Effector memory CD4-positive, alpha-beta T cell (primary cell): Measurements from ENCODE around the gene DUSP2.

Experiments
- DNase-seq, 3 donors: peaks; one replicate each; pipeline ENCODE4 v3.0.0-alpha.2; 2020
- H3K27ac ChIP-seq: 2 replicates; pipeline ENCODE4 v1.7.0; 2013; ENCODE audit warnings: mild to moderate bottlenecking, low read length, moderate library complexity; ENCODE audit not compliant: insufficient read depth, poor library complexity, severe bottlenecking
- H3K27me3 ChIP-seq: replicated peaks from 2 replicates; pipeline ENCODE4 v1.7.0; 2013; ENCODE audit warnings: mild to moderate bottlenecking, low read length; ENCODE audit not compliant: insufficient read depth, control insufficient read depth, poor library complexity, severe bottlenecking
- H3K36me3 ChIP-seq: 2 replicates; pipeline ENCODE4 v1.7.0; 2013; ENCODE audit warnings: mild to moderate bottlenecking, low read length, moderate library complexity; ENCODE audit not compliant: control insufficient read depth, insufficient read depth
- H3K4me1 ChIP-seq: 2 replicates; pipeline ENCODE4 v1.7.0; 2013; ENCODE audit warnings: low read length, mild to moderate bottlenecking; ENCODE audit not compliant: control insufficient read depth, insufficient read depth, poor library complexity, severe bottlenecking
- H3K4me3 ChIP-seq: 2 replicates; pipeline ENCODE4 v1.7.0; 2013; ENCODE audit warnings: low read length, low read depth, mild to moderate bottlenecking; ENCODE audit not compliant: insufficient read depth, poor library complexity, severe bottlenecking
- H3K9me3 ChIP-seq: 2 replicates; pipeline ENCODE4 v1.7.0; 2013; ENCODE audit warnings: mild to moderate bottlenecking, low read length, moderate library complexity; ENCODE audit not compliant: control insufficient read depth

Gene DUSP2

DNA sequence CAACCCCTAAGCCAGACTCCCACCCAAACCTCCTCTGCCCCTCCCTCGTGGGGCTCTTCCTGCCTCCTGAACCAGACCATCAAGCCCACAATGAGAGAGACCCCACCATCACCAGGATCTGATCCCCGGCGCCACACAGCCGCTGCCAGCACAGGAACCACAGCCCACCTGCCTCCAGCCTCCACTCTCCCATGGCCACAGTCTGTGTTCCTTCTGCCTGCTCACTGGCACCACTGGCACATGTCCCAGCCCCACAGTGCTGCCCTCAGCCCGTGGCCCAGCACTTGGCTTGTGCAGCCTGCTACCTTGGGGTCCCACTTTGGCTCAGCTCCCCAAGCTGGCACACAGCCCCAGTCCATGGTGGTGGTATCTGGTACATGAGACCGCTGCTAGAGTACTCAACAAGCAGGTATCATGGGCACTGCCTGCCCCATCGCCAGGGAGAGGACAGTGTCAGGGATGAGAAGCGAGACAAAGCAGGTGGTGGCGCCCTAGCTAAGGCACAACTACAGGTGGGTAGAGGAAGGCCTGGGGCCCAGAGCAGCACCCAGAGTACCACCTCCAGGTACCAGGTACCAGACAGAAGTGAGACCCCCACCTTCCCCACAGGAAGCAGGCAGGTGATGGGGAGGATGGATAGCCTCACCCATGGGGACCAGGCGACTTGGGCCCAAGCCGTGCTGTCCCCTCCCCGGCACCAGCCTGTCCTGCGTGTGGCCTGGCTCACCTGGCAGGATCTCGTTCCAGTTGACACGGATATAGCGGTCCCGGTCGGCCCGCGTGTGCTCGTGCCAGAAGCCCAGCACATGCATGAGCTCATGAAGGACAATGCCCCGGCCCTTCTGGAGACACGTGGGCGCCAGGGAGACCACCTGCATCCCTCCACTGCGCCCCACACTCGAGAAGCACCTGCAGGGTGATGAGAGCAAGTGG lies 13.2 kb downstream of the DUSP2 start:
- no peak for DNase-seq
- Histone ChIP-seq H3K36me3 (no peaks in the 10 kb centered on the region), H3K27ac (no peak overlapping the region), H3K9me3 (no peaks in the 10 kb centered on the region), H3K27me3 (no peaks in the 10 kb centered on the region), H3K4me3 (no peak overlapping the region), H3K4me1 (no peaks in the 10 kb centered on the region)

DNA sequence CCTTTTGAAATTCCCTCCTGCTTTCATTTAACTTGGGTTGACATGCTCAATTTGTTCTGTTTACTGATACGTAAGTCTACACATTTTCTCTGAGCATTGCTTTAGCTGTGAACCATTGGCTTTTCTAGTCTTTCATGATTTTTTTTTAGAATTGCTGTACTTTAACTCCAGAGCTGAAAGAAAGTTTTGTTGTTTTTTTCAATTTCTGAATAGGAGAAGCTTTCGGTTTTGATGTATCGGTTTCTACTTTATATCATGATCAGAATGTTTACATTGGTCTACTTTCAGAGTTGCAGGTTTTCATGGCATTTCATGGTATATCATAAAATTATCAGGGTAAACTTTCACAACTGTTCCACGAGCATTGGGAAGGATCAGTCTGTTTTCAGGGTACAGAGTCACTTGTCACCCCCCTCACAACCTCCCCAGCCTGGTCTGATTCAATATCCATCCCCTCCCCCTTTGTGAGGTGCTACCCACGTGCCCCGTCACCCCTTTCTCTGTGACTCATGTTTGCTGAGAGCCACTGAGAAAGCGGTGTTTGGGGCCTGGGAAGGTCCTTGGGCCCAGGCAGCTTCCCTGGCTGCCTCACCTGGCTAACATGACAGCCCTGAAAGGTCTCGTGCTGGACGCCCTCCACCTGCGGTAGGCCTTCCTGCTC lies 14.0 kb downstream of the DUSP2 start:
- Histone ChIP-seq H3K4me3 (no peak overlapping the region), H3K27ac (no peak overlapping the region), H3K9me3 (no peaks in the 10 kb centered on the region), H3K4me1 (no peaks in the 10 kb centered on the region), H3K27me3 (no peaks in the 10 kb centered on the region), H3K36me3 (no peaks in the 10 kb centered on the region)
- no peak for DNase-seq

DNA sequence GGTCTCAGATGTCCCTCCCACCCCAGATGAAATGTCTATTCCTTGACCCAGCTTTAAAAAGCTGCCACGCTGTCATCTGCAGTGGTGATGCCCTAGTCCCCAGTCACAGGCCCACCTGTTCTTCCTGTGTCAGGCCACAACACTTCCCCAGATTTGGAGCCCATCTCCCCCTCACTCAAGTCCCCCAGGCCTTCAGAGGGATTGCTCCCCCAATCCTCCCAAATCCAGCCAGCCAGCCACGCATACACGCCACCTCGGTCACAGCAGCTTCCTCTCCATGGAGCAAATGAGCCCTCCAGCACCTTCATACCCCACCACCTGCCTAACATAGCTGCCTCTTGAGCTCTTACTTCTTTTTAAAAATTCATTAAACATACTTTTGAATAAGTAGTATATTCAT lies 14.8 kb downstream of the DUSP2 start:
- Histone ChIP-seq H3K9me3 (no peaks in the 10 kb centered on the region), H3K4me1 (no peaks in the 10 kb centered on the region), H3K27me3 (no peaks in the 10 kb centered on the region), H3K36me3 (no peaks in the 10 kb centered on the region), H3K4me3 (no peak overlapping the region), H3K27ac (no peak overlapping the region)
- DNase-seq: no peak

DNA sequence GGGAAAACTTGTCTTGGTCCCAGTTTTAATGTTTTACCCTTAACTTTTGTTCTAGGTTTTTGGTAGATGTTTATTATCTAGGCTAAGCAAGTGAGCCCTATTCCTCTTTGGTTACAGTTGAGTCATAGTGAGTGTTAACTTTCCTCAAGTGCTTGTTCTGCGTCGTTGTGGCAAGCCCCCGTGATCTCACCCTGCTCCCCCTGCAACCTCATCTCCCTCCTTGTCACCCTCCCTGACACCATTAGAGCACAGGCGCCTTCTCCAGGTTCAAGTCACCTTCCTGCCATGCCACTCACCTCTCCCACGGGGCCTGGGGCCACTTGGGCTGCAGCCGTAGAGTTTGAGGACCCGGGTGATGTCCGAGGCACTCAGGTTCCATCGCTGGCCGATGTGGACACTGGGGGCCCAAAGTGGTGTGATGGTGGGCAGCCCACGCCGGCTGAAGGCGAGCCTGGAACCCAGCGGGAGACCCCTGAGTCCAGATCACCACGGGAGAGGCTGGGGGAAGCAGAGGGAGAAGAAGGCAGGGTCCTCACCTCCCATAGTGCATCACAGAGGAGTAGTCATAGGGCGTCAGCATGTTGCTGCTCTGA lies 15.6 kb downstream of the DUSP2 start:
- H3K27ac ChIP-seq: no peak overlapping the region
- DNase-seq: no peak
- H3K4me1 ChIP-seq: no peaks in the 10 kb centered on the region
- H3K27me3 ChIP-seq: no peaks in the 10 kb centered on the region
- no peak overlapping the region for H3K4me3 ChIP-seq
- no peaks in the 10 kb centered on the region for H3K36me3 ChIP-seq
- no peaks in the 10 kb centered on the region for H3K9me3 ChIP-seq

DNA sequence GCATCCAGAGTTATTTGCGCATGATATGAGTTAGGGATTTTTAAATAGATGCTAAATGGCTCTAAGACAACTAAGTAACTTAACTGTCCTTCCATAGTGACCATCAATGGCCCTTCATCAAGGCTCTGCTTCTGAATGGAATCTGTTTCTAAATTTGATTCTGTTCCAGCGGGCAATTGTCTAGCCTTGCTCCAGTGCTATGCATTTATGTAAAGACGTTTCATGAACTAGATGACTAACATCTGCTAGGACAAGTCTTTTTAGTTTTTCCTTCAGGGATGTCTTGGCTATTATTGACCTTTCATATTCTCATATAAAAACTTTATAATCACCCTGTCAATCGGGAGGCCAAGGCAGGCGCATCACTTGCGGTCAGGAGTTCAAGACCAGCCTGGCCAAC lies 16.8 kb downstream of the DUSP2 start:
- Histone ChIP-seq H3K4me3 (no peak overlapping the region), H3K27me3 (no peaks in the 10 kb centered on the region), H3K27ac (no peak overlapping the region), H3K9me3 (no peaks in the 10 kb centered on the region), H3K4me1 (no peaks in the 10 kb centered on the region), H3K36me3 (no peaks in the 10 kb centered on the region)
- DNase-seq: no peak

DNA sequence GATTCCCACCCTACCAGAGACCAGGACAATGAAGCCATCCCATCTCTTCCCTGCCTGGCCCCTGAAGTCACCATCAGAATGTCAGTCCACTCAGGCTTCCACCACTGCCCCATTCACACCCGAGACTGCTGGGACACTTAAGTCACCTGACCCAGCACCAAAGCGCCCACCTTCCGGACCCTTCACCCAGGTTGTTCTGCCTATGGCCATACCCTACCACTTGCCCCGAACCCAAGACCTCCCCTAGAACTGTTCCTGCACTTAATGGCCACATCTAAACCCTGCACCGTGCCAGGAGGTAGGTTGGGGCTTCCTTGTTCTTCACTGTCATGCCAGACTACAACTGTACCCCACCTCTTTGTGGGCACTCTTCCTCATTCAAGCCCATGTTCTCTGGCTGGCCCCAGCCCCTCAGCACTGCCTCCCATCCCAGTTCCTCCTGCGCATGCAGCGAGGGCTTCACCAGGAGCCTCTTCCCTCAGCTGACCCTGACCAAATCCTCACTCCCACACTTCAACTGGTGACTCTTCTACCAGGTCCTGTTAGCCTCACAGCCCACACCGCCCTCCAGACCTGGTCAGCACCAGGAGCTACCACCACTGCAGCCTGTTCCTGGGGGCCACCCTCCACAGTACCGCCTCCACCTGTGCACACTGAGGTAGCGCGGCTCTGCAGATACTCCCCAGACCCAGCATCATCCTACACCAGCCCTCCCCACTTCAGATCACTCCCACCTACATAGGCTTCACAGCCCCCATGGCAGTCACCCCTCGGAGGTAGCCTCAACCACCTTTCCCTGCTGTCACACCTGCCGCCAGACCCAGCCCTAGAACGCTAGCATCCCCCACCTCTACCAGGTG lies 20.6 kb downstream of the DUSP2 start:
- H3K36me3 ChIP-seq: no peaks in the 10 kb centered on the region
- H3K4me1 ChIP-seq: no peaks in the 10 kb centered on the region
- H3K4me3 ChIP-seq: no peak overlapping the region
- no peak overlapping the region for H3K27ac ChIP-seq
- no peak for DNase-seq
- H3K27me3 ChIP-seq: peaks cover 7% of the 10 kb centered on the region
- no peaks in the 10 kb centered on the region for H3K9me3 ChIP-seq

DNA sequence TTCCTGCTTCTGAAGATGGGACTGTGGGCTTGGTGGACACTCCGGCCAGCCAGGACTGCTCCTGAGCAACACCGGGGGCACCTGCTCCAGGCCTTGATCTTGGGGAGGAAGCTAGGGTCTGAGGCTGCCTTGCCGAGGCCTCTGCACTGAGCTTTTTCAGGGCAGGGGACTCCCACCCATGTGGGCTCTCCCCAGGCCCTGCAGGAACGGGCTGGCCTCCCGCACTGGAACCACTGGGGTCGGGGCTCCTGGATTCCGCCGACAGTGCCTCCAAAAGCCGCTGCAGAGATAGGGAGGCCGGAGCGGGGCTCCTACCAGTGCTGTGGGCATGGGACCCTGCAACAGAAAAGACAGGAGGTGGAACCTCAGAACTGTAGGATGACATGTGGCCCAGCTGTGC lies 21.3 kb downstream of the DUSP2 start:
- DNase-seq: no peak
- Histone ChIP-seq H3K27me3 (peaks cover 7% of the 10 kb centered on the region), H3K9me3 (no peaks in the 10 kb centered on the region), H3K4me1 (no peaks in the 10 kb centered on the region), H3K27ac (no peak overlapping the region), H3K36me3 (no peaks in the 10 kb centered on the region), H3K4me3 (no peak overlapping the region)

DNA sequence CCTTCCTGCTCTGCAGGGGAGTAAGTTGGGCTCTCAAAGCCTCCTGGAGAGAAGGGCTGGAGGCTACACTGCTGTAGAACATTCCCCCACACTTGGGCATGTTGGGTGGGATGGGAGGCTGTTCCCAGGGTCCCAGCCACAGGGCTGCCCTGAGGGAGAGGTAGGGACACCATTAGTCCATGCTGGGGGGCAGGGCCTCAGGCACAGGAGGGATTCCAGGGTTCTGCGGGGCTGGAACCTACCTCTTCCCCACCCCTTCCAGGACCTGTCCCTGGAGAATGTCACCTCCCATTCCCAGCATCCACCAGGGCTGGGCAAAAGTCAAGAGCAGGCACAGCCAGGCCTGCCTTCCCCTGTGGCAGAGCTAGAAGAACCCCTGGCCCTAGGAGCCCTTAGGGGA lies 21.9 kb downstream of the DUSP2 start:
- Histone ChIP-seq H3K27ac (no peak overlapping the region), H3K4me1 (no peaks in the 10 kb centered on the region), H3K4me3 (no peak overlapping the region), H3K27me3 (peaks cover 7% of the 10 kb centered on the region), H3K9me3 (no peaks in the 10 kb centered on the region), H3K36me3 (no peaks in the 10 kb centered on the region)
- no peak for DNase-seq

DNA sequence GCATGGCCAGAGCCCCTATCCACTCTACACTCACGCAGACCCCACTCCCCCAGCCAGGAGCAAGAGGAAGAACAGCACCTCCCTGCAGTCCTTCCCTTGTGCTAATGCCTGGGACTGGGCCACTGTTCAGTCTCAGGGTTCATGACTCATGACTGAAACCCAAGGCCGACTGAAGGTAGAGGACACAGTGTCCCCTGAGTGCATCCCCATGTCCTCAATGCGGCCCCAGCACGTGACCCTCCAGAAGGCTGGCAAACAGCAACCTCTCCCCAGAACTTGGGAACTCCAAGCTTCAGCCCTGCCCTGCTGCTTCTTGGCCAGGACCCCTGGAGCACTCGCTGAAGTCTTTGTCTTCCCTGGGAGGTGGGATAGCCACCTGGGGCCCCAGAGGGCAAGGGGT lies 22.8 kb downstream of the DUSP2 start:
- Histone ChIP-seq H3K4me1 (peaks cover 2% of the 10 kb centered on the region), H3K4me3 (no peak overlapping the region), H3K9me3 (no peaks in the 10 kb centered on the region), H3K27me3 (peaks cover 7% of the 10 kb centered on the region), H3K36me3 (no peaks in the 10 kb centered on the region), H3K27ac (no peak overlapping the region)
- no peak for DNase-seq
